Uterus (tissue), 4 donors: ENCODE measurements around the gene SSH2. TPM values are rescaled to one million over a fixed set of nuclear protein-coding genes. Genes with fewer than 3 reads are reported as not detected.

Source experiments
- DNase-seq, 2 donors: peaks; one replicate each; pipeline ENCODE4 v3.0.0-alpha.2; 2019 to 2020
- H3K27ac ChIP-seq, 2 donors: fragments of 200-600 bp; sonication (generic); 1 replicate in 1 of 2; 2 replicates in 1 of 2; pipeline ENCODE4 v1.5.1; 2016 to 2018
- H3K27me3 ChIP-seq, 2 donors: fragments of 200-600 bp; sonication (generic); one replicate each; pipeline ENCODE4 v1.5.1; 2018 to 2019; ENCODE audit warnings: control low read depth in 1 of 2
- H3K36me3 ChIP-seq, 2 donors: fragments of 200-600 bp; sonication (generic); one replicate each; pipeline ENCODE4 v1.5.1; 2019; ENCODE audit warnings: control low read depth in 1 of 2
- H3K4me1 ChIP-seq, 2 donors: fragments of 200-600 bp; sonication (generic); one replicate each; pipeline ENCODE4 v1.5.1; 2018 to 2019; ENCODE audit warnings: control low read depth in 1 of 2
- H3K4me3 ChIP-seq, 2 donors: fragments of 200-600 bp; sonication (generic); 1 replicate in 1 of 2; 2 replicates in 1 of 2; pipeline ENCODE4 v1.5.1; 2018 to 2019; ENCODE audit warnings: mild to moderate bottlenecking in 1 of 2
- H3K9me3 ChIP-seq, 2 donors: fragments of 200-600 bp; sonication (generic); one replicate each; pipeline ENCODE4 v1.5.1; 2019; ENCODE audit warnings: control low read depth in 1 of 2
- CTCF ChIP-seq, 4 experiments: fragments of 200-600 bp in 2 of 4; fragments of 450-650 bp in 2 of 4; sonication (generic) in 2 of 4; IDR thresholded peaks; one replicate each; pipeline ENCODE4 v1.5.1; 2016 to 2019; ENCODE audit warnings: antibody characterized with exemption in 4 of 4, mild to moderate bottlenecking in 2 of 4, moderate library complexity in 1 of 4
- POLR2A ChIP-seq, 2 donors: fragments of 450-650 bp; IDR thresholded peaks; one replicate each; pipeline ENCODE4 v1.6.1; 2016; ENCODE audit warnings: antibody characterized with exemption in 2 of 2, mild to moderate bottlenecking in 1 of 2, moderate library complexity in 1 of 2
- intact Hi-C: fragments of 100-400 bp; cut with DNase I; formaldehyde crosslinking; loops from one replicate; pipeline ENCODE4 v1.15.1; 2023; ENCODE audit warnings: low total_unique reads
- total RNA-seq, 4 donors: library from RNA; depleted of rRNA in 3 of 4; stranded (reverse); fragments of >200 nt in 3 of 4; gene quantifications; one replicate each; pipeline versions ENCODE4 v1.1.0 to v1.2.4, GENCODE V29; 2014 to 2023
- donor health status: DM: yes; HTN: yes; CAD: no.

The SSH2 gene
- total RNA-seq, 4 donors from 2014 or later, result 6.9 to 36.9 (median 11.5) TPM

GRCh38 chr17:29747660-29748059 lies 182.4 kb downstream of the SSH2 start:
- Histone ChIP-seq H3K27me3 (no peaks in the 10 kb centered on the region), H3K36me3 (no peaks in the 10 kb centered on the region), H3K4me1 (peaks cover 0 to 4% of the 10 kb centered on the region in 2 donors), H3K27ac (no peak overlapping the region), H3K4me3 (no peak overlapping the region), H3K9me3 (no peaks in the 10 kb centered on the region)
- TF ChIP-seq CTCF (IDR thresholded peaks at IDR 0.05) (no peak), POLR2A (IDR thresholded peaks at IDR 0.05) (no peak)
- DNase-seq, result no peak
- intact Hi-C loops, result no loop called here

GRCh38 chr17:29746669-29747068 lies 183.4 kb downstream of the SSH2 start:
- Histone ChIP-seq H3K4me3 (no peak overlapping the region), H3K27me3 (no peaks in the 10 kb centered on the region), H3K27ac (no peak overlapping the region), H3K4me1 (peaks cover 0 to 4% of the 10 kb centered on the region in 2 donors), H3K36me3 (no peaks in the 10 kb centered on the region), H3K9me3 (no peaks in the 10 kb centered on the region)
- intact Hi-C loops, result no loop called here
- no peak for DNase-seq
- TF ChIP-seq CTCF (IDR thresholded peaks at IDR 0.05) (no peak), POLR2A (IDR thresholded peaks at IDR 0.05) (no peak)

- no peaks in the 10 kb centered on the region for H3K9me3 ChIP-seq
- H3K36me3 ChIP-seq, result no peaks in the 10 kb centered on the region
- peaks cover 0 to 4% of the 10 kb centered on the region in 2 donors for H3K4me1 ChIP-seq
- intact Hi-C loops, result no loop called here
- H3K4me3 ChIP-seq, result no peak overlapping the region
- no peak overlapping the region for H3K27ac ChIP-seq
- DNase-seq, result no peak
- H3K27me3 ChIP-seq, result no peaks in the 10 kb centered on the region
- TF ChIP-seq POLR2A (IDR thresholded peaks at IDR 0.05) (no peak), CTCF (IDR thresholded peaks at IDR 0.05) (no peak)
Measured at GRCh38 chr17:29744121-29744520, 185.9 kb downstream of the SSH2 start.

- no peaks in the 10 kb centered on the region for H3K9me3 ChIP-seq
- H3K36me3 ChIP-seq, result no peaks in the 10 kb centered on the region
- H3K27me3 ChIP-seq, result no peaks in the 10 kb centered on the region
- peaks cover 0 to 4% of the 10 kb centered on the region in 2 donors for H3K4me1 ChIP-seq
- TF ChIP-seq POLR2A (IDR thresholded peaks at IDR 0.05) (no peak), CTCF (IDR thresholded peaks at IDR 0.05) (no peak)
- no peak overlapping the region for H3K4me3 ChIP-seq
- intact Hi-C loops, result no loop called here
- no peak overlapping the region for H3K27ac ChIP-seq
- DNase-seq, result no peak
Measured at GRCh38 chr17:29742210-29742513, 187.9 kb downstream of the SSH2 start.

GRCh38 chr17:29740017-29740416 lies 190.0 kb downstream of the SSH2 start:
- no peak for DNase-seq
- no peaks in the 10 kb centered on the region for H3K27me3 ChIP-seq
- H3K9me3 ChIP-seq, result no peaks in the 10 kb centered on the region
- intact Hi-C loops, result no loop called here
- H3K4me3 ChIP-seq, result no peak overlapping the region
- H3K36me3 ChIP-seq, result no peaks in the 10 kb centered on the region
- TF ChIP-seq POLR2A (IDR thresholded peaks at IDR 0.05), result no peak
- TF ChIP-seq CTCF (IDR thresholded peaks at IDR 0.05), result no peak
- peaks cover 0 to 4% of the 10 kb centered on the region in 2 donors for H3K4me1 ChIP-seq
- H3K27ac ChIP-seq, result peak overlapping the region in 1 of 2 donors; percentile 17
